ENCODE measurements around the gene ARHGAP27. TPM values are rescaled to one million over a fixed set of nuclear protein-coding genes. Genes with fewer than 3 reads are reported as not detected.

The ARHGAP27 gene
- total RNA-seq, 1 experiment from 2014 or later = 0.17 TPM

GRCh38 chr17:45347444-45347843, 85.2 kb downstream of the ARHGAP27 start:
- no peak overlapping the region for H3K4me3 ChIP-seq (ENCODE audit: low read depth, low read length, poor library complexity, severe bottlenecking)
- peaks cover 21% of the 10 kb centered on the region for H3K4me1 ChIP-seq (ENCODE audit: insufficient read depth, low read length, poor library complexity, severe bottlenecking)
- H3K36me3 ChIP-seq (ENCODE audit: insufficient read depth, low read length, poor library complexity, severe bottlenecking) = no peaks in the 10 kb centered on the region
- H3K9me3 ChIP-seq (ENCODE audit: low read depth, low read length, poor library complexity, severe bottlenecking) = no peaks in the 10 kb centered on the region
- POLR2A ChIA-PET (ENCODE audit: low non-redundant PET) = no interaction called here
- CTCF ChIA-PET = no interaction called here
- BruUV-seq (replicated peaks) = no TSS peak
- TF ChIP-seq CTCF (conservative IDR thresholded peaks at IDR 0.05; ENCODE audit: low read depth, low read length) = no peak
- no peak for TF ChIP-seq EZH2 (IDR thresholded peaks at IDR 0.05; ENCODE audit: borderline replicate concordance, low read depth, low read length, poor library complexity, severe bottlenecking)
- H3K27me3 ChIP-seq (replicated peaks; ENCODE audit: insufficient read depth, low read depth, low read length, poor library complexity) = peaks cover 4% of the 10 kb centered on the region
- no peak for DNase-seq (ENCODE audit: low spot score)
- intact Hi-C loops (cut with micrococcal nuclease; ENCODE audit: unreplicated experiment) = no loop called here
- H3K27ac ChIP-seq (ENCODE audit: low read depth, low read length, poor library complexity, severe bottlenecking) = no peak overlapping the region

GRCh38 chr17:45346216-45347015, 86.3 kb downstream of the ARHGAP27 start:
- POLR2A ChIA-PET (ENCODE audit: low non-redundant PET) = no interaction called here
- TF ChIP-seq CTCF (conservative IDR thresholded peaks at IDR 0.05; ENCODE audit: low read depth, low read length) = no peak
- no peak for TF ChIP-seq EZH2 (IDR thresholded peaks at IDR 0.05; ENCODE audit: borderline replicate concordance, low read depth, low read length, poor library complexity, severe bottlenecking)
- intact Hi-C loops (cut with micrococcal nuclease; ENCODE audit: unreplicated experiment) = no loop called here

GRCh38 chr17:45345554-45346215, 87.0 kb downstream of the ARHGAP27 start:
- peaks cover 4% of the 10 kb centered on the region for H3K27me3 ChIP-seq (replicated peaks; ENCODE audit: insufficient read depth, low read depth, low read length, poor library complexity)
- POLR2A ChIA-PET (ENCODE audit: low non-redundant PET) = no interaction called here
- BruUV-seq (replicated peaks) = no TSS peak
- CTCF ChIA-PET = no interaction called here
- H3K9me3 ChIP-seq (ENCODE audit: low read depth, low read length, poor library complexity, severe bottlenecking) = no peaks in the 10 kb centered on the region
- intact Hi-C loops (cut with micrococcal nuclease; ENCODE audit: unreplicated experiment) = no loop called here
- peaks cover 21% of the 10 kb centered on the region for H3K4me1 ChIP-seq (ENCODE audit: insufficient read depth, low read length, poor library complexity, severe bottlenecking)
- no peak overlapping the region for H3K4me3 ChIP-seq (ENCODE audit: low read depth, low read length, poor library complexity, severe bottlenecking)
- H3K36me3 ChIP-seq (ENCODE audit: insufficient read depth, low read length, poor library complexity, severe bottlenecking) = no peaks in the 10 kb centered on the region
- peak; percentile 93 for DNase-seq (ENCODE audit: low spot score)
- TF ChIP-seq EZH2 (IDR thresholded peaks at IDR 0.05; ENCODE audit: borderline replicate concordance, low read depth, low read length, poor library complexity, severe bottlenecking) (no peak), CTCF (conservative IDR thresholded peaks at IDR 0.05; ENCODE audit: low read depth, low read length) (no peak)
- no peak overlapping the region for H3K27ac ChIP-seq (ENCODE audit: low read depth, low read length, poor library complexity, severe bottlenecking)

More at GRCh38 chr17:45346216-45347015, 86.3 kb downstream of the ARHGAP27 start:
- no peaks in the 10 kb centered on the region for H3K9me3 ChIP-seq (ENCODE audit: low read depth, low read length, poor library complexity, severe bottlenecking)
- no peak overlapping the region for H3K4me3 ChIP-seq (ENCODE audit: low read depth, low read length, poor library complexity, severe bottlenecking)
- DNase-seq (ENCODE audit: low spot score) = no peak
- peaks cover 21% of the 10 kb centered on the region for H3K4me1 ChIP-seq (ENCODE audit: insufficient read depth, low read length, poor library complexity, severe bottlenecking)
- CTCF ChIA-PET = no interaction called here
- H3K36me3 ChIP-seq (ENCODE audit: insufficient read depth, low read length, poor library complexity, severe bottlenecking) = no peaks in the 10 kb centered on the region
- no TSS peak for BruUV-seq (replicated peaks)
- no peak overlapping the region for H3K27ac ChIP-seq (ENCODE audit: low read depth, low read length, poor library complexity, severe bottlenecking)
- peaks cover 4% of the 10 kb centered on the region for H3K27me3 ChIP-seq (replicated peaks; ENCODE audit: insufficient read depth, low read depth, low read length, poor library complexity)
